HL-60 (cell line): ENCODE results near the gene SLC25A11.

Source experiments
- DNase-seq, 2 experiments: peaks; one replicate each; pipeline ENCODE4 v3.0.0-alpha.2; 2010 to 2020; ENCODE audit warnings: low read depth in 1 of 2, low spot score in 1 of 2
- H3K27ac ChIP-seq: fragments of 250-450 bp; sonication (Bioruptor Pico); replicated peaks from 2 replicates; pipeline ENCODE4 v1.5.1; 2020; ENCODE audit warnings: mild to moderate bottlenecking, moderate library complexity
- H3K27me3 ChIP-seq: fragments of 250-450 bp; sonication (Bioruptor Pico); 2 replicates; pipeline ENCODE4 v1.5.1; 2021; ENCODE audit warnings: mild to moderate bottlenecking, moderate library complexity; ENCODE audit not compliant: insufficient read depth, poor library complexity, severe bottlenecking
- H3K4me3 ChIP-seq: replicated peaks from 2 replicates; pipeline ENCODE4 v1.5.1; 2011; ENCODE audit warnings: mild to moderate bottlenecking, control low read depth, low read length; ENCODE audit not compliant: insufficient read depth
- CTCF ChIP-seq: IDR thresholded peaks from one replicate; pipeline ENCODE4 v1.5.1; 2011; ENCODE audit warnings: low read length, control low read depth, inconsistent platforms; ENCODE audit not compliant: insufficient read depth
- GABPA ChIP-seq: IDR thresholded peaks from 2 replicates; pipeline ENCODE4 v1.6.1; 2012; ENCODE audit warnings: low read depth
- POLR2AphosphoS5 ChIP-seq: IDR thresholded peaks from 2 replicates; pipeline ENCODE4 v1.6.1; 2012; ENCODE audit warnings: low read depth
- SPI1 ChIP-seq: IDR thresholded peaks from 2 replicates; pipeline ENCODE4 v1.6.1; 2012; ENCODE audit warnings: low read depth, mild to moderate bottlenecking, borderline replicate concordance
- TF ChIP-seq, protein P1 (sequence below): IDR thresholded peaks from 2 replicates; pipeline ENCODE4 v1.6.1; 2012; ENCODE audit warnings: low read depth; ENCODE audit not compliant: insufficient replicate concordance

The SLC25A11 gene

DNA sequence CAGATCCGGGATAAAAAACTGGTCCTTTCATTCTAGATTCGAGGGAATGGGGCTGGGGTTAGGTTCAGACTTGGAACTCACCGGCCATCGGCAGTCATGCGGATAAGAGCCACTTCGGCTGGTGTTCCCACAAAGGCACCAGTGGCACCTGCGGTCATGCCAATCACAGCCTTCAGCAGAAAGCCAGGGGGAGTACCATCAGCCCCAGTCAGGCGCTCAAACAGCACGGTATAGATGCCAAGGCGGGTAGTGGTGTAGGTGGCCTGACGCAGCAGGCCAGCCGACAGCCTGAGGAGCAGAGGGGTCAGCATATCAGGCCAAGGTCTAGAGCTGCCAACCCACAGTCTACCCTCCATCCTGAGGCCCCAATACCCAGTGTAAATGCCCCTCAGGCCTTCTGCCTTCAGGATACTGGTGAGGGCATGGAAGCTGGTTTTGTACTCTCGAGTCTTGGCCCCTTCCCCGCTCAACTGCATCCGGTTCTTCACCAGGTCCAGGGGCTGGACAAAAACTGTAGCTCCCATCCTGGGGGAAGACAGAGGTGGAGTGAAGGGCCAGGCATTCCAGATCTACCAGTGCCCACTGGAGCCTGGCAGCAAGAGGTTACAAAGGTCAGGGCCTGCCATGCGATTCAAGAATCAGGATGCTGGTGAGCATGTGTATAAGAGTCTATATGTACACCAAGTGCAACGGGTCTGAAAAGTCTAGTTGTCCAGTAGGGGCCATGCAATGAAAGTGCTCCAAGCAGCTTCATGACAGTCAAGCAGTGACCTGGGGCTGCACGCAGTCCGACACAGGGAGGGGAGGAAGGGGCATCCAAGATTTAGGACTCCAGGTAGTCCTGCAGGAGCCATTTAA lies 929 bp downstream of the SLC25A11 start:
- Histone ChIP-seq H3K4me3 (peak overlapping the region; percentile 55), H3K27ac (peak overlapping the region; percentile 86), H3K27me3 (no peaks in the 10 kb centered on the region)
- no peak for DNase-seq
- TF ChIP-seq SPI1: no peak
- TF ChIP-seq, protein P1, sequence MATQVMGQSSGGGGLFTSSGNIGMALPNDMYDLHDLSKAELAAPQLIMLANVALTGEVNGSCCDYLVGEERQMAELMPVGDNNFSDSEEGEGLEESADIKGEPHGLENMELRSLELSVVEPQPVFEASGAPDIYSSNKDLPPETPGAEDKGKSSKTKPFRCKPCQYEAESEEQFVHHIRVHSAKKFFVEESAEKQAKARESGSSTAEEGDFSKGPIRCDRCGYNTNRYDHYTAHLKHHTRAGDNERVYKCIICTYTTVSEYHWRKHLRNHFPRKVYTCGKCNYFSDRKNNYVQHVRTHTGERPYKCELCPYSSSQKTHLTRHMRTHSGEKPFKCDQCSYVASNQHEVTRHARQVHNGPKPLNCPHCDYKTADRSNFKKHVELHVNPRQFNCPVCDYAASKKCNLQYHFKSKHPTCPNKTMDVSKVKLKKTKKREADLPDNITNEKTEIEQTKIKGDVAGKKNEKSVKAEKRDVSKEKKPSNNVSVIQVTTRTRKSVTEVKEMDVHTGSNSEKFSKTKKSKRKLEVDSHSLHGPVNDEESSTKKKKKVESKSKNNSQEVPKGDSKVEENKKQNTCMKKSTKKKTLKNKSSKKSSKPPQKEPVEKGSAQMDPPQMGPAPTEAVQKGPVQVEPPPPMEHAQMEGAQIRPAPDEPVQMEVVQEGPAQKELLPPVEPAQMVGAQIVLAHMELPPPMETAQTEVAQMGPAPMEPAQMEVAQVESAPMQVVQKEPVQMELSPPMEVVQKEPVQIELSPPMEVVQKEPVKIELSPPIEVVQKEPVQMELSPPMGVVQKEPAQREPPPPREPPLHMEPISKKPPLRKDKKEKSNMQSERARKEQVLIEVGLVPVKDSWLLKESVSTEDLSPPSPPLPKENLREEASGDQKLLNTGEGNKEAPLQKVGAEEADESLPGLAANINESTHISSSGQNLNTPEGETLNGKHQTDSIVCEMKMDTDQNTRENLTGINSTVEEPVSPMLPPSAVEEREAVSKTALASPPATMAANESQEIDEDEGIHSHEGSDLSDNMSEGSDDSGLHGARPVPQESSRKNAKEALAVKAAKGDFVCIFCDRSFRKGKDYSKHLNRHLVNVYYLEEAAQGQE: no peak
- no peak for TF ChIP-seq CTCF
- no peak for TF ChIP-seq GABPA
- TF ChIP-seq POLR2AphosphoS5: no peak

- Histone ChIP-seq H3K27me3 (no peaks in the 10 kb centered on the region), H3K27ac (no peak overlapping the region), H3K4me3 (no peak overlapping the region)
- DNase-seq: no peak
- no peak for TF ChIP-seq POLR2AphosphoS5
- TF ChIP-seq CTCF: no peak
- TF ChIP-seq GABPA: no peak
- no peak for TF ChIP-seq SPI1
- TF ChIP-seq, protein P1: no peak
Observed at GRCh38 chr17:4938069-4938491, 1.8 kb downstream of the SLC25A11 start.

- no peak for TF ChIP-seq POLR2AphosphoS5
- no peak for TF ChIP-seq SPI1
- TF ChIP-seq, protein P1: no peak
- TF ChIP-seq CTCF: no peak
- no peak for TF ChIP-seq GABPA
- H3K27ac ChIP-seq: no peak overlapping the region
- DNase-seq: no peak
- no peaks in the 10 kb centered on the region for H3K27me3 ChIP-seq
- no peak overlapping the region for H3K4me3 ChIP-seq
Observed at GRCh38 chr17:4937553-4937952, 2.3 kb downstream of the SLC25A11 start.
